GM03348 (cell line): ENCODE measurements around the gene BRK1.
"Not testable (repeated sequence)": the region's sequence is repeated elsewhere in the genome, so short reads cannot be mapped to it uniquely, and the experiment has no call there.

Source experiments
- DNase-seq: peaks from one replicate; pipeline ENCODE4 v3.0.0; 2012; ENCODE audit warnings: low spot score

BRK1 gene

GRCh38 chr3:10115326-10116137 lies at the start of gene BRK1:
Gene BRK1, plus strand, starts transcription at chr3:10115675. Its CDS starts 27 bp downstream, at chr3:10115702.
- DNase-seq, result peak; percentile 100

- not testable (repeated sequence) for DNase-seq
These were observed 45.4 kb upstream of the BRK1 start for GRCh38 chr3:10070077-10070476.

GRCh38 chr3:10074666-10075065 lies 40.8 kb upstream of the BRK1 start:
- DNase-seq, result no peak

GRCh38 chr3:10081871-10082270 lies 33.6 kb upstream of the BRK1 start:
- no peak for DNase-seq

GRCh38 chr3:10085738-10086137 lies 29.7 kb upstream of the BRK1 start:
- no peak for DNase-seq

GRCh38 chr3:10088256-10088655 lies 27.2 kb upstream of the BRK1 start:
- peak; percentile 38 for DNase-seq

- no peak for DNase-seq
These were observed 25.3 kb upstream of the BRK1 start for GRCh38 chr3:10090179-10090578.

GRCh38 chr3:10090774-10091173 lies 24.7 kb upstream of the BRK1 start:
- not testable (repeated sequence) for DNase-seq

GRCh38 chr3:10091387-10091786 lies 24.1 kb upstream of the BRK1 start:
- DNase-seq, result not testable (repeated sequence)

GRCh38 chr3:10093678-10094077 lies 21.8 kb upstream of the BRK1 start:
- no peak for DNase-seq

- no peak for DNase-seq
These were observed 16.4 kb upstream of the BRK1 start for GRCh38 chr3:10099041-10099440.

GRCh38 chr3:10106919-10107318 lies 8.6 kb upstream of the BRK1 start:
- no peak for DNase-seq

GRCh38 chr3:10108091-10108490 lies 7.4 kb upstream of the BRK1 start, which contains the start of gene FANCD2OS:
Gene FANCD2OS, minus strand, starts transcription at chr3:10108255. Its CDS starts 3,481 bp downstream, at chr3:10104774.
- no peak for DNase-seq

- DNase-seq, result peak; percentile 45
These were observed 624 bp downstream of the BRK1 start for GRCh38 chr3:10116138-10116460.

- DNase-seq, result no peak
These were observed 1.5 kb downstream of the BRK1 start for GRCh38 chr3:10116928-10117327.

- no peak for DNase-seq
These were observed 3.9 kb downstream of the BRK1 start for GRCh38 chr3:10119376-10119775.

GRCh38 chr3:10121064-10121463 lies 5.6 kb downstream of the BRK1 start:
- no peak for DNase-seq

GRCh38 chr3:10122724-10123123 lies 7.2 kb downstream of the BRK1 start:
- no peak for DNase-seq

- DNase-seq, result not testable (repeated sequence)
These were observed 20.4 kb downstream of the BRK1 start for GRCh38 chr3:10135872-10136271.

- DNase-seq, result no peak
These were observed 21.0 kb downstream of the BRK1 start for GRCh38 chr3:10136426-10137005.

- no peak for DNase-seq
These were observed 21.7 kb downstream of the BRK1 start for GRCh38 chr3:10137178-10137577.

GRCh38 chr3:10140996-10141546 lies 25.6 kb downstream of the BRK1 start:
- DNase-seq, result no peak
